Testis (tissue), 3 donors: ENCODE results near the gene STXBP6. TPM values are rescaled to one million over a fixed set of nuclear protein-coding genes. Genes with fewer than 3 reads are reported as not detected.

Source experiments
- DNase-seq: peaks from one replicate; pipeline ENCODE4 v3.0.0-alpha.2; 2019
- H3K27ac ChIP-seq, 2 donors: fragments of 200-600 bp; sonication (generic); one replicate each; pipeline ENCODE4 v1.5.1; 2019
- H3K27me3 ChIP-seq: fragments of 200-600 bp; sonication (generic); one replicate; pipeline ENCODE4 v1.5.1; 2019
- H3K36me3 ChIP-seq: fragments of 200-600 bp; sonication (generic); one replicate; pipeline ENCODE4 v1.5.1; 2017; ENCODE audit warnings: low read depth; ENCODE audit errors: missing control alignments
- H3K4me1 ChIP-seq: fragments of 200-600 bp; sonication (generic); one replicate; pipeline ENCODE4 v1.5.1; 2019
- H3K4me3 ChIP-seq, 2 donors: fragments of 200-600 bp; sonication (generic); one replicate each; pipeline ENCODE4 v1.5.1; 2017 to 2019
- H3K9me3 ChIP-seq: fragments of 200-600 bp; sonication (generic); one replicate; pipeline ENCODE4 v1.5.1; 2017
- POLR2A ChIP-seq: fragments of 450-650 bp; IDR thresholded peaks from one replicate; pipeline ENCODE4 v1.6.1; 2017; ENCODE audit warnings: antibody characterized with exemption, mild to moderate bottlenecking, moderate library complexity
- WGBS, 2 donors: methylation state at CpG; one replicate each; pipeline ENCODE4 v1.1.5; 2018; 5-methylcytosine and 5-hydroxymethylcytosine counted together
- intact Hi-C: fragments of 100-400 bp; cut with DNase I; formaldehyde crosslinking; loops from one replicate; pipeline ENCODE4 v1.15.1; 2023; ENCODE audit warnings: low total_unique reads
- polyA plus RNA-seq: library from polyadenylated mRNA; stranded (reverse); fragments of 350-450 nt; fragmentation: Illumina TruSeq; extraction: RNeasy Lipid Tissue Mini Kit (QIAGEN cat#74804); gene quantifications from one replicate; pipeline ENCODE4 v1.2.3, GENCODE V29; 2014; ENCODE audit warnings: low read depth, low replicate concordance; ENCODE audit not compliant: insufficient read depth
- total RNA-seq, 2 donors: library from RNA; depleted of rRNA; stranded (reverse); fragments of >200 nt; gene quantifications; one replicate each; pipeline ENCODE4 v1.2.3, GENCODE V29; 2016
- TF ChIP-seq, protein P1 (sequence below), 3 experiments: fragments of 450-650 bp in 2 of 3; fragments of 200-600 bp in 1 of 3; sonication (generic) in 1 of 3; IDR thresholded peaks; one replicate each; pipeline ENCODE4 v1.5.1; 2016 to 2019; ENCODE audit warnings: antibody characterized with exemption in 3 of 3, mild to moderate bottlenecking in 2 of 3, moderate library complexity in 1 of 3

The STXBP6 gene
- total and polyA plus RNA-seq, 3 donors from 2014 or later: 4.7 to 11.3 (median 8.6) TPM

DNA sequence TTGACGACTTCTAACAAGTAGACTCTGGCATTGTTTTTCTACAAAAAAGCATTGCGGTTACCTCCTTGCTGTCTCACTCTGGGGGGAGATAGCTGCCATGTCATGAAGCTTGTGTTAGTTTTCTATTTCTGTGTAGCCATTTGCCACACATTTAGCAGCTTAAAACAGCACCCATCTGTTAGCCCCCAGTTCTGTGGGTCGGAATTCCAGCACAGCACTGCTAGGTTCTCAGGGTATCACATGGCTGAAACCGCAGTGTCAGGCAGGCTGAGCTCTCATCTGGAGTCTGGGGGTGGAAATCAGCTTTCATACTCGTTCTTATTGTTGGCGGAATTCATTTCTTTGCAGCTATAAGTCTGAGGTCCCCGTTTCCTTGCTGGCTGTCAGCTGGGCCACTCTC, 19.9 kb upstream of the STXBP6 start:
- DNase-seq: no peak
- H3K36me3 ChIP-seq: no peaks in the 10 kb centered on the region
- H3K4me1 ChIP-seq: no peaks in the 10 kb centered on the region
- no peak overlapping the region for H3K27ac ChIP-seq
- H3K4me3 ChIP-seq: no peak overlapping the region
- intact Hi-C loops: no loop called here
- no peaks in the 10 kb centered on the region for H3K9me3 ChIP-seq
- 79 to 82% methylated on average over 7 of the region's 7 CpGs for WGBS, 2 donors
- no peaks in the 10 kb centered on the region for H3K27me3 ChIP-seq
- no peak for TF ChIP-seq POLR2A
- TF ChIP-seq, protein P1, sequence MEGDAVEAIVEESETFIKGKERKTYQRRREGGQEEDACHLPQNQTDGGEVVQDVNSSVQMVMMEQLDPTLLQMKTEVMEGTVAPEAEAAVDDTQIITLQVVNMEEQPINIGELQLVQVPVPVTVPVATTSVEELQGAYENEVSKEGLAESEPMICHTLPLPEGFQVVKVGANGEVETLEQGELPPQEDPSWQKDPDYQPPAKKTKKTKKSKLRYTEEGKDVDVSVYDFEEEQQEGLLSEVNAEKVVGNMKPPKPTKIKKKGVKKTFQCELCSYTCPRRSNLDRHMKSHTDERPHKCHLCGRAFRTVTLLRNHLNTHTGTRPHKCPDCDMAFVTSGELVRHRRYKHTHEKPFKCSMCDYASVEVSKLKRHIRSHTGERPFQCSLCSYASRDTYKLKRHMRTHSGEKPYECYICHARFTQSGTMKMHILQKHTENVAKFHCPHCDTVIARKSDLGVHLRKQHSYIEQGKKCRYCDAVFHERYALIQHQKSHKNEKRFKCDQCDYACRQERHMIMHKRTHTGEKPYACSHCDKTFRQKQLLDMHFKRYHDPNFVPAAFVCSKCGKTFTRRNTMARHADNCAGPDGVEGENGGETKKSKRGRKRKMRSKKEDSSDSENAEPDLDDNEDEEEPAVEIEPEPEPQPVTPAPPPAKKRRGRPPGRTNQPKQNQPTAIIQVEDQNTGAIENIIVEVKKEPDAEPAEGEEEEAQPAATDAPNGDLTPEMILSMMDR (IDR thresholded peaks at IDR 0.05): no peak

DNA sequence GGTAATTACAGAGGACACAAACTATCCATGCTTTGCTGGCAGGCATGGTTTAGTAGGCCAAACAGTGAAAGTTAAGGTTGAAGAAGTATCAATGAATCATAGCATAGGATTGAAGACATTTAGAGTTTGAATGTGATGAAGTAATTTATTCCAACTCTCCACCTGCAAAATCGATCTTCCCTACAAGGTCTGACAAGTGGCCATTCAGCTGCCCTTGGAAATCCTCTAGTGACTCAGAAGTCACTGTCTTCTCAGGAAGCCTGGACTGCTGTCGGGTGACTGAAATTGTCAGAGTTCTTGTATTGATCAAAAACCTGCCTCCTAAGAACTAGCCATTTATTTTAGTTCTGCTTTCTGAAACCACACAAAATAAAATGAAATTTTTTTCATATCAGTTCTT, 17.7 kb upstream of the STXBP6 start:
- Histone ChIP-seq H3K9me3 (no peaks in the 10 kb centered on the region), H3K27ac (no peak overlapping the region), H3K27me3 (no peaks in the 10 kb centered on the region), H3K36me3 (no peaks in the 10 kb centered on the region), H3K4me3 (no peak overlapping the region), H3K4me1 (no peaks in the 10 kb centered on the region)
- intact Hi-C loops: no loop called here
- DNase-seq: no peak
- WGBS, 2 donors: 87 to 93% methylated on average over 2 of the region's 2 CpGs
- TF ChIP-seq POLR2A: no peak
- TF ChIP-seq, protein P1 (IDR thresholded peaks at IDR 0.05): no peak

DNA sequence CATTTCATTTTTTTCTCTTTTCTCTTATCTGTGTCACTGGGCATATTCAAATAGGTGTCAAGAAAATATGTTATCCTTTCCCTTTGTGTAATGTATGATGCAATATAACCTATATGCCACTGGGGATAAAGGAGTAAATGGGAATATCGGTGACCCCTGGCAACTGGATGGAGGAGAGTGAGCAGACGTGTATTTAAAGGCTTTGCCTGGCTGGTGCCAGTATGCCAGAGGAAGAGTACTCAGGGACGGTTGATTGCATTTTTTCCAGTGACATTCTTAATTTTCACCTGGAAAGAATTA, 12.0 kb upstream of the STXBP6 start:
- H3K27ac ChIP-seq: no peak overlapping the region
- no peaks in the 10 kb centered on the region for H3K36me3 ChIP-seq
- H3K4me3 ChIP-seq: no peak overlapping the region
- H3K9me3 ChIP-seq: no peaks in the 10 kb centered on the region
- WGBS, 2 donors: 71 to 87% methylated on average over 3 of the region's 3 CpGs
- no peaks in the 10 kb centered on the region for H3K4me1 ChIP-seq
- TF ChIP-seq POLR2A: no peak
- TF ChIP-seq, protein P1 (IDR thresholded peaks at IDR 0.05): no peak
- H3K27me3 ChIP-seq: no peaks in the 10 kb centered on the region
- intact Hi-C loops: no loop called here
- no peak for DNase-seq

DNA sequence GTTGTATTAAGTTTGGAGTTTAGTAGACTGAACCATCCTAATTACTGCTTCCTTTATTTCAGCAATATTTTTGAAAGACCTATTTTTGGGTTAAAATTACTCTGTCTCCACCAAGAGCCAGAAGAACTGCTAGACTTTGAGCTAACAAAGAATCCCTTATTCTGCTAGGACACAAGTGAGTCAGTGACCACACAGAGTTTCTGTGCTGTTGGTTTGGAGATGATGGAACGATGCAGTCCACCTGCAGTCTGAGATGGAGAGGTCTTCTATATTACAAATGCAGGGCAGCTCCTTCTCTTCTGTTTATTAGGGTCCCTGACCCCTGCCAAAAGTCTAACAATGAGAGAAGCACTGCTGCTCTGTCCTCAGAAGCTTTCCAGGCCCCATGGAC, 6.7 kb upstream of the STXBP6 start:
- Histone ChIP-seq H3K27me3 (no peaks in the 10 kb centered on the region), H3K4me1 (no peaks in the 10 kb centered on the region), H3K27ac (no peak overlapping the region), H3K4me3 (no peak overlapping the region), H3K36me3 (no peaks in the 10 kb centered on the region), H3K9me3 (no peaks in the 10 kb centered on the region)
- no peak for TF ChIP-seq POLR2A
- TF ChIP-seq, protein P1 (IDR thresholded peaks at IDR 0.05): no peak
- DNase-seq: no peak
- intact Hi-C loops: no loop called here
- 85 to 91% methylated on average over 1 of the region's 1 CpG for WGBS, 2 donors

DNA sequence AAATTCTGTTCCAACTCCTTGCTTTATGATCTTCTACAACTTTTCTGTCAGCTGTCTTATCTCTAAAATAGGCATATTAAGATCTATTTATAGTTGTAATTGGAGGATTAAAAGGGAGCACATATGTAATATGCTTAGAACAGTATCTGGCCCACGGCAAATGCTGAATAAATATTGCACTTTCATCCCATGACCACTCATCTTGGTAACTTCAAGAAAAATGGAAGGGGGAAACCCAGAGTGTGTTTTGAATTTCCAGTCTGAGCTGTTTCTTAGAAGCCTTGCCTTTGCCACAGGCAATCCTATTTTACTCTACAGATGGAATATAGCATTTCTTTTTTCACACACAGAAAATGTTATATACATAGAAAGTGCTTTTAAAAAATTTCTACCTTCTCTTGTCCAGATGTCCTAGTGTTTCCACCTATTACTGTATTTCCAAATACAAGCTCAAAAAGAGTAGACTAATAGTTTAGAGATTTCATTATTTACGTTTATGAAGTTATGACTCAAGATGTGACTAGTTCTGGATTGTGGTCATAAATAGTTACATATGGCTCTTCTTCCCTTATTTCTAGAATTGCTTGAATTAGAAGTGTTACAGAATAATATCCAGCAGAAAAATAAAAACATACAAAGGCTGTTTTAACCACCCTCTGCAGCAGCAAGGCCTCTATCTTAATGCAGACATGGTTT, 6.2 kb upstream of the STXBP6 start:
- Histone ChIP-seq H3K4me3 (no peak overlapping the region), H3K27me3 (no peaks in the 10 kb centered on the region), H3K4me1 (no peaks in the 10 kb centered on the region), H3K9me3 (no peaks in the 10 kb centered on the region), H3K27ac (no peak overlapping the region), H3K36me3 (no peaks in the 10 kb centered on the region)
- TF ChIP-seq, protein P1 (IDR thresholded peaks at IDR 0.05): no peak
- no peak for TF ChIP-seq POLR2A
- no peak for DNase-seq
- intact Hi-C loops: no loop called here
- 73 to 76% methylated on average over 2 of the region's 2 CpGs for WGBS, 2 donors
